Neutrophil (primary cell): ENCODE results near the gene TRIOBP.
"Not testable (repeated sequence)": the region's sequence is repeated elsewhere in the genome, so short reads cannot be mapped to it uniquely, and the experiment has no call there.

Source experiments
- H3K27ac ChIP-seq: fragments of 200-600 bp; sonication (generic); 2 replicates; pipeline ENCODE4 v1.5.1; 2016; ENCODE audit warnings: mild to moderate bottlenecking, moderate library complexity
- H3K27me3 ChIP-seq: fragments of 200-600 bp; sonication (generic); 2 replicates; pipeline ENCODE4 v1.6.0; 2016; ENCODE audit warnings: mild to moderate bottlenecking
- H3K36me3 ChIP-seq: fragments of 200-600 bp; sonication (generic); 2 replicates; pipeline ENCODE4 v1.5.1; 2017
- H3K4me1 ChIP-seq, 2 experiments: fragments of 200-600 bp in 1 of 2; sonication (generic) in 1 of 2; 1 replicate in 1 of 2; 2 replicates in 1 of 2; pipeline versions ENCODE4 v1.5.1 to v1.6.1; 2013 to 2016; ENCODE audit warnings: low read depth in 1 of 2, low read length in 1 of 2, mild to moderate bottlenecking in 1 of 2, moderate library complexity in 1 of 2; ENCODE audit not compliant: control insufficient read depth in 1 of 2, insufficient read depth in 1 of 2
- H3K4me3 ChIP-seq, 2 experiments: fragments of 200-600 bp in 1 of 2; sonication (generic) in 1 of 2; 1 replicate in 1 of 2; 2 replicates in 1 of 2; pipeline ENCODE4 v1.5.1; 2013 to 2016; ENCODE audit warnings: low read depth in 1 of 2, low read length in 1 of 2, mild to moderate bottlenecking in 1 of 2, moderate library complexity in 1 of 2
- H3K9me3 ChIP-seq: fragments of 200-600 bp; sonication (generic); 2 replicates; pipeline ENCODE4 v1.5.1; 2016
- TF ChIP-seq, protein P1 (sequence below): fragments of 200-600 bp; sonication (generic); IDR thresholded peaks from 2 replicates; pipeline ENCODE4 v1.5.1; 2016; ENCODE audit warnings: antibody characterized with exemption

TRIOBP gene

DNA sequence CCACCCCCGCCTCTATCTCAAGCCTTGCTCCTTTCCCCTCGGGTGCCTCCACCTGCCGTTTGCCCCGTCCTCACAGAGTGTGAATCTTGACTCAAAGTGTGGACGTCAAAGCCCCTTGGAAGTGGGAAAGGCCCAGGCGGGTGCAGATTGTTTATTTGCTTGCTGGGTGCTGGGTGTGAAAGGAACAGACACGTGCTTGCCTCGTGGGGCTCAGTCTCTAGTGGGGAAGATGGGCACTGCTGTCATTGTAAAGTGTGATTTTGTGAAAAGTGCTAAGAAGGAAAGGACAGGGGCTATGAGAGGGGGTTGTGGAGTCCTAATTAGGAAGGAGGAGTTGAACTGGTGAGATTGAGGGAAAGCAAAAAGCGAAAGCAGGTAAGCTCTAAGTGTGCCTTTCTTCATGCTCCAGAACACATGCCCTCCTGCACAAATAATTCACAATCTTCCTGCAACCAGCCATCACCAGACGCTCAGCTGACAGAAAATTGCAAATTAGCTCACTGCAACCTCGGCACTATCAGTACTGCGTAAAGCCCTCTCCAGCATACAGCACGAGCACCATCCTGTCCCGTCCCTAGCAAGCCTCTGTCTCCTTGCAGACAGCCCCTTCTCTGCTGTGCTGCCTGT is 101.1 kb downstream of the TRIOBP start:
- TF ChIP-seq, protein P1, sequence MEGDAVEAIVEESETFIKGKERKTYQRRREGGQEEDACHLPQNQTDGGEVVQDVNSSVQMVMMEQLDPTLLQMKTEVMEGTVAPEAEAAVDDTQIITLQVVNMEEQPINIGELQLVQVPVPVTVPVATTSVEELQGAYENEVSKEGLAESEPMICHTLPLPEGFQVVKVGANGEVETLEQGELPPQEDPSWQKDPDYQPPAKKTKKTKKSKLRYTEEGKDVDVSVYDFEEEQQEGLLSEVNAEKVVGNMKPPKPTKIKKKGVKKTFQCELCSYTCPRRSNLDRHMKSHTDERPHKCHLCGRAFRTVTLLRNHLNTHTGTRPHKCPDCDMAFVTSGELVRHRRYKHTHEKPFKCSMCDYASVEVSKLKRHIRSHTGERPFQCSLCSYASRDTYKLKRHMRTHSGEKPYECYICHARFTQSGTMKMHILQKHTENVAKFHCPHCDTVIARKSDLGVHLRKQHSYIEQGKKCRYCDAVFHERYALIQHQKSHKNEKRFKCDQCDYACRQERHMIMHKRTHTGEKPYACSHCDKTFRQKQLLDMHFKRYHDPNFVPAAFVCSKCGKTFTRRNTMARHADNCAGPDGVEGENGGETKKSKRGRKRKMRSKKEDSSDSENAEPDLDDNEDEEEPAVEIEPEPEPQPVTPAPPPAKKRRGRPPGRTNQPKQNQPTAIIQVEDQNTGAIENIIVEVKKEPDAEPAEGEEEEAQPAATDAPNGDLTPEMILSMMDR = no peak
- H3K4me1 ChIP-seq = peaks cover 11 to 12% of the 10 kb centered on the region in 2 experiments
- no peaks in the 10 kb centered on the region for H3K36me3 ChIP-seq
- H3K4me3 ChIP-seq = no peak overlapping the region
- peaks cover 19% of the 10 kb centered on the region for H3K27me3 ChIP-seq
- H3K9me3 ChIP-seq = no peaks in the 10 kb centered on the region
- H3K27ac ChIP-seq = no peak overlapping the region

DNA sequence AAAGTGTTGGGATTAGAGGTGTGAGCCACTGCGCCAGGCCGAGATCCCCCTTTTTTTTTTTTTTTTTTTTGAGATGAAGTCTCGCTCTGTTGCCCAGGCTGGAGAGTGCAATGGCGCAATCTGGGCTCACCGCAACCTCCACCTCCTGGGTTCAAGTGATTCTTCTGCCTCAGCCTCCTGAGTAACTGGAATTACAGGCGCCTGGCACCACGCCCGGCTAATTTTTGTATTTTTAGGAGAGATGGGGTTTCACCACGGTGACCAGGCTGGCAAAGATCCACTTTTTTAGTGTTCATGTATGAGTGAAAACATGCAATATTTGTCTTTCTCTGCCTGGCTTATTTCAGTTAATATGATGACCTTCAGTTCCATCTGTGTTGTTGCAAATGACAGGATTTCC is 103.1 kb downstream of the TRIOBP start:
- Histone ChIP-seq H3K4me1 (peaks cover 21 to 28% of the 10 kb centered on the region in 2 experiments), H3K27me3 (peaks cover 39% of the 10 kb centered on the region)
- not testable (repeated sequence) for H3K4me3 ChIP-seq, H3K9me3 ChIP-seq, H3K27ac ChIP-seq, H3K36me3 ChIP-seq

DNA sequence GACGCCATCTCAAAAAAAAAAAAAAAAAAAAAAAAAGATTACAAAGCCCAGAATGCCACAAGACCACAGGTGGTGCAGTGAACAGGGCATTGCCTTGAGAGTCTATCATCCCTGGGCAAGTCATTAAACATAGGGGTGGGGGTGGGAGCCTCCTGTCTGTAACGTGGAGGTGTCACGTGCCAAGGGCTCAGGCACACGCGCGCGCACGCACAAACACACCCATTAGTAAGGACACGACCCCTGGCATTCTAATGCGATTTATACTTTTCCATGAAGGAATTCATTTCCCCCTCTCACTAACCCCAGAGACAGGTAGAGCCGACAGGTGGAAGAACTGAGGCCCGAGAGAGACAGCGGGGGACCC is 105.1 kb downstream of the TRIOBP start:
- TF ChIP-seq, protein P1 = no peak
- peak overlapping the region; percentile 34 to 61 for H3K4me3 ChIP-seq
- H3K27me3 ChIP-seq = peaks cover 59% of the 10 kb centered on the region
- H3K9me3 ChIP-seq = no peaks in the 10 kb centered on the region
- H3K4me1 ChIP-seq = peaks cover 39 to 47% of the 10 kb centered on the region in 2 experiments
- H3K27ac ChIP-seq = no peak overlapping the region
- no peaks in the 10 kb centered on the region for H3K36me3 ChIP-seq

DNA sequence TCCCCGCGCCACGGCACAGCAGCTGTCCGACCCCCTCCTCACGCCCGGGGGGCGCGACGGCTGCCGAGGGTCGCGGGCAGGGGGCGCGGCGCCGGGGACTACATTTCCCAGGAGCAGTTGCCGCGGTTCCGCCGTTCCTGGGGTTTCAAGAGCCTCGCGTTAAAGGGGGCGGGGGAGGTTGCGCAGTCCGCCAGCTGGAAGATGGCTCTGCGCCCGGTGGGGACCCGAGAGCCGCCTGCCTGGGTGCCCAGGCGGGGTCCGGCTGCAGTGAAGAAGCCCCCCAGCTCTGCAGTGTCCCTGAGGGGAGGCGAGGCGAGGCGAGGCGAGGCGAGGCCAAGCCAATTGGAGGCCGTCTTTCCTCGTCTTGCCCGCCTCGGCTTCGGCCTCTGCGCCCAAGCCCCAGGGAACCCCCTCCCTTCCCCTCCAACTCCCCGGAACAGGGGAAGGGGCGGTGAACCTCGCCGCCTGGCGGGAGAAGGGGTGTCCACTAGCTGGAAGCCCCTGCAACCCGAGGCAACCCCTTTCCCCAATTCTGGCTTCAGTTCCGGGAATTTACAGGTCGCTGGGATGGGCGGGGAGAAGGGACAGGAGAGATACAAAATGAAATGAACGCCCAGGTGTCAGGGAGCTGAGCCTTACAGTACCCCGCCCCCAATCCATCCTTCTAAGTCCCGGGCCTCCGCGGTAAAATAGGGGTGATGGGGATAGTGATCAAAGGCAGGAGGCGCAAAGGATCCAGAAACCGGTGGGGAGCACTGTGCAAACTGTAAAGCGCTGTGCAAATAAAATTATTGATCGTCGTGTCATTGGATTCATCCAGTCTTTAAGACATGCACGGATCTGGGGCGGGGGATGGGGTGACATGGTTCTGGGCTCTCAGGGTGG is 105.7 kb downstream of the TRIOBP start:
- Histone ChIP-seq H3K27ac (no peak overlapping the region), H3K4me1 (peaks cover 45 to 53% of the 10 kb centered on the region in 2 experiments), H3K4me3 (peak overlapping the region; percentile 34 to 61), H3K9me3 (no peaks in the 10 kb centered on the region), H3K27me3 (peaks cover 65% of the 10 kb centered on the region), H3K36me3 (no peaks in the 10 kb centered on the region)
- TF ChIP-seq, protein P1 = no peak

DNA sequence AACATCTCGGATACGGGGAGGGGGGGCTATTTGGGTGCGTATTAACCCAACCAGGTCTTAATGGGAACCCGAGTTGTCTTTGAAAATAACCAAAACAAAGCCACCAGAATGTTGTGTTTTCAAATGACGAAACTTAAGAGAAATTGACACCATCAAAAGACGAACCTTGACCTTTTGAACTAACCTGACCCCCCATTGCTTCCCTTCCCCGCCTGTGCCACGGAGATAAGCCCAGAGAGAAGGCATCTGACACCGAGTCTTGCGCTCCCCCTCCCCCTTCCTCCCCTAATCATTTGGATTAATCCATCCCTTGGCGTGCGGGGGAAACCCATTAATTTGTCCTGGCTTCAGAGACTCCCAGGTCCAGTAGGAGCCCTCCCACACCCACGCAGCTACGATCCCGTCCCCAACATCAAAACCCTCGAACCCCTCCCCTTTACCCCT is 106.4 kb downstream of the TRIOBP start:
- TF ChIP-seq, protein P1 = no peak
- H3K9me3 ChIP-seq = no peaks in the 10 kb centered on the region
- peaks cover 50 to 60% of the 10 kb centered on the region in 2 experiments for H3K4me1 ChIP-seq
- no peaks in the 10 kb centered on the region for H3K36me3 ChIP-seq
- peaks cover 72% of the 10 kb centered on the region for H3K27me3 ChIP-seq
- no peak overlapping the region for H3K27ac ChIP-seq
- H3K4me3 ChIP-seq = peak overlapping the region; percentile 34 to 61
